HEK293T (cell line): Measurements from ENCODE around the gene MAST4.

Experiments used
- CTCF ChIA-PET: fragments of 350-600 bp; formaldehyde crosslinking; extraction: SDS; loops from one replicate; lab custom pipeline; 2021; ENCODE audit warnings: antibody characterized with exemption, inconsistent platforms; lab: Yijun Ruan, JAX
- POLR2A ChIA-PET: fragments of 350-600 bp; formaldehyde crosslinking; extraction: SDS; loops from one replicate; lab custom pipeline; 2020; ENCODE audit warnings: antibody characterized with exemption, inconsistent platforms; lab: Yijun Ruan, JAX
- DNase-seq: peaks from one replicate; pipeline ENCODE4 v3.0.0; 2012; ENCODE audit warnings: mixed read lengths; ENCODE audit errors: extremely low spot score
- ARNT ChIP-seq: fragments of 450-650 bp; IDR thresholded peaks from 2 replicates; pipeline ENCODE4 v1.6.1; 2017; ENCODE audit warnings: mild to moderate bottlenecking
- BHLHE40 ChIP-seq: fragments of 450-650 bp; IDR thresholded peaks from 2 replicates; pipeline ENCODE4 v1.6.1; 2016; ENCODE audit warnings: mild to moderate bottlenecking, moderate library complexity, borderline replicate concordance
- CTBP1 ChIP-seq: fragments of 450-650 bp; IDR thresholded peaks from 2 replicates; pipeline ENCODE4 v1.6.1; 2016; ENCODE audit warnings: borderline replicate concordance
- ELF4 ChIP-seq: fragments of 450-650 bp; IDR thresholded peaks from 2 replicates; pipeline ENCODE4 v1.6.1; 2017; ENCODE audit warnings: antibody characterized with exemption
- FOXA1 ChIP-seq: fragments of 450-650 bp; IDR thresholded peaks from 2 replicates; pipeline ENCODE4 v1.6.1; 2016; ENCODE audit warnings: mild to moderate bottlenecking
- FOXK2 ChIP-seq: fragments of 450-650 bp; IDR thresholded peaks from 2 replicates; pipeline ENCODE4 v1.6.1; 2016; ENCODE audit warnings: mild to moderate bottlenecking
- FOXM1 ChIP-seq: fragments of 450-650 bp; IDR thresholded peaks from 2 replicates; pipeline ENCODE4 v1.6.1; 2017; ENCODE audit warnings: mild to moderate bottlenecking, borderline replicate concordance
- HDGF ChIP-seq: fragments of 450-650 bp; IDR thresholded peaks from 2 replicates; pipeline ENCODE4 v1.6.1; 2017; ENCODE audit warnings: antibody characterized with exemption, borderline replicate concordance
- L3MBTL2 ChIP-seq: fragments of 450-650 bp; conservative IDR thresholded peaks from 2 replicates; pipeline ENCODE4 v1.6.1; 2016; ENCODE audit warnings: mild to moderate bottlenecking
- LEF1 ChIP-seq: fragments of 450-650 bp; IDR thresholded peaks from 2 replicates; pipeline ENCODE4 v1.6.1; 2017; ENCODE audit warnings: mild to moderate bottlenecking, borderline replicate concordance
- NFRKB ChIP-seq: fragments of 450-650 bp; IDR thresholded peaks from 2 replicates; pipeline ENCODE4 v1.6.1; 2016; ENCODE audit warnings: mild to moderate bottlenecking, moderate library complexity
- PKNOX1 ChIP-seq: fragments of 450-650 bp; IDR thresholded peaks from 2 replicates; pipeline ENCODE4 v1.6.1; 2016
- SP1 ChIP-seq: fragments of 450-650 bp; IDR thresholded peaks from 2 replicates; pipeline ENCODE4 v1.6.1; 2017
- SUZ12 ChIP-seq: fragments of 450-650 bp; IDR thresholded peaks from 2 replicates; pipeline ENCODE4 v1.6.1; 2016; ENCODE audit warnings: mild to moderate bottlenecking
- TARDBP ChIP-seq: fragments of 450-650 bp; IDR thresholded peaks from 2 replicates; pipeline ENCODE4 v1.6.1; 2016
- ZNF384 ChIP-seq: fragments of 450-650 bp; IDR thresholded peaks from 2 replicates; pipeline ENCODE4 v1.6.1; 2016

MAST4 gene

GRCh38 chr5:66969484-66969883 lies 373.3 kb downstream of the MAST4 start:
- ChIA-PET CTCF (interaction anchor here (0.7 kb wide), 1 partner anchor 18 kb away, joined by 3 read pairs; no protein-coding TSS in a partner anchor), POLR2A (no interaction called here)
- TF ChIP-seq CTBP1 (no peak), L3MBTL2 (no peak), HDGF (no peak), ARNT (no peak), NFRKB (no peak), ELF4 (no peak), TARDBP (no peak), SUZ12 (no peak), ZNF384 (no peak)
- DNase-seq, result no peak

GRCh38 chr5:66969963-66970362 lies 373.8 kb downstream of the MAST4 start:
- no peak for DNase-seq
- TF ChIP-seq LEF1 (no peak), L3MBTL2 (no peak), SP1 (no peak), BHLHE40 (no peak), NFRKB (no peak), FOXA1 (no peak), PKNOX1 (no peak), ELF4 (no peak), TARDBP (no peak), CTBP1 (no peak)
- ChIA-PET POLR2A (no interaction called here), CTCF (no interaction called here)

DNA sequence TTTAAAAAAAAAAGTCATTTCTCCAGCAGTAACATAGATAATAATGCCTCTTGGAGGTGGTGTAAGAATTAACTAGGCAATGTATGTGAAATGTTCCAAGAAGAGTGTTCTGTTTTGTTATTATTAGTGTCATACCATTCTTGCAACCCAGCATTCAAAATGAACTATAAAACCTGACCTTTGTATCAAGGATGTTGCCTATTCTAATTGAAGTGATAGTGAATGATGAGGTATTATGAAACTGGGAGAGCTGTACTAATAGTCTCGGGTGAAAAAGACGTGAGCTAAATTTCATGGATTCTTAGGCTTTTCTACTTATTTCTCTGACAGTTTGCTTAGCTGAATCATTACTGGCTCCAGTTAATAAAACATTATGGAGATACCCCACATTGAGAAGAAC lies 375.8 kb downstream of the MAST4 start:
- ChIA-PET CTCF (interaction anchor here (0.6 kb wide), 1 partner anchor 32 kb away, joined by 4 read pairs; no protein-coding TSS in a partner anchor), POLR2A (no interaction called here)
- TF ChIP-seq BHLHE40, result no peak
- TF ChIP-seq L3MBTL2, result no peak
- no peak for TF ChIP-seq SUZ12
- no peak for TF ChIP-seq ELF4
- no peak for TF ChIP-seq NFRKB
- no peak for TF ChIP-seq ZNF384
- no peak for TF ChIP-seq FOXM1
- TF ChIP-seq SP1, result no peak
- no peak for TF ChIP-seq FOXA1
- TF ChIP-seq HDGF, result no peak
- no peak for TF ChIP-seq FOXK2
- no peak for TF ChIP-seq CTBP1
- TF ChIP-seq LEF1, result no peak
- no peak for TF ChIP-seq TARDBP
- TF ChIP-seq ARNT, result no peak
- TF ChIP-seq PKNOX1, result no peak
- DNase-seq, result no peak

- POLR2A ChIA-PET, result no interaction called here
- TF ChIP-seq ELF4 (no peak), TARDBP (no peak), SP1 (no peak), HDGF (no peak), L3MBTL2 (no peak)
- DNase-seq, result no peak
- CTCF ChIA-PET, result no interaction called here
Observed at GRCh38 chr5:66974256-66974655, 378.1 kb downstream of the MAST4 start.

GRCh38 chr5:66976108-66976507 lies 379.9 kb downstream of the MAST4 start:
- TF ChIP-seq NFRKB (no peak), TARDBP (no peak), FOXM1 (no peak), PKNOX1 (no peak), FOXA1 (no peak), LEF1 (no peak), ELF4 (no peak), SP1 (no peak), CTBP1 (no peak), SUZ12 (no peak), BHLHE40 (no peak), HDGF (no peak), FOXK2 (no peak), L3MBTL2 (no peak), ZNF384 (no peak), ARNT (no peak)
- DNase-seq, result no peak
- ChIA-PET CTCF (no interaction called here), POLR2A (no interaction called here)

GRCh38 chr5:66979738-66980137 lies 383.5 kb downstream of the MAST4 start:
- ChIA-PET POLR2A (no interaction called here), CTCF (interaction anchor here (0.7 kb wide), 1 partner anchor 201 kb away, joined by 3 read pairs; no protein-coding TSS in a partner anchor)
- DNase-seq, result no peak
- TF ChIP-seq BHLHE40 (no peak), FOXA1 (no peak), CTBP1 (no peak), ELF4 (no peak), ARNT (no peak), ZNF384 (no peak)
